Liver (tissue), 3 donors: ENCODE data around the gene ENTPD1.

Experiments
- CTCF ChIP-seq: fragments of 150-350 bp; IDR thresholded peaks from 2 replicates; pipeline ENCODE4 v1.5.1; 2017; ENCODE audit warnings: improper control_type of control experiment, low read depth, low read length; ENCODE audit not compliant: missing input control
- FOXA1 ChIP-seq: IDR thresholded peaks from 2 replicates; pipeline ENCODE4 v1.6.1; 2016; ENCODE audit warnings: antibody characterized with exemption
- GABPA ChIP-seq, 2 donors: IDR thresholded peaks in 1 of 2; conservative IDR thresholded peaks in 1 of 2; 2 replicates each; pipeline ENCODE4 v1.6.1; 2016; ENCODE audit warnings: antibody characterized with exemption in 2 of 2, mild to moderate bottlenecking in 1 of 2, moderate library complexity in 1 of 2
- HNF4G ChIP-seq: IDR thresholded peaks from 2 replicates; pipeline ENCODE4 v1.6.1; 2016; ENCODE audit warnings: antibody characterized with exemption
- JUND ChIP-seq, 2 donors: IDR thresholded peaks; 2 replicates each; pipeline ENCODE4 v1.6.1; 2016; ENCODE audit warnings: antibody characterized with exemption in 2 of 2
- MAX ChIP-seq: IDR thresholded peaks from 2 replicates; pipeline ENCODE4 v1.6.1; 2016; ENCODE audit warnings: antibody characterized with exemption
- SP1 ChIP-seq: IDR thresholded peaks from 2 replicates; pipeline ENCODE4 v1.6.1; 2018; ENCODE audit warnings: antibody characterized with exemption, mild to moderate bottlenecking
- YY1 ChIP-seq: IDR thresholded peaks from 2 replicates; pipeline ENCODE4 v1.6.1; 2016; ENCODE audit warnings: antibody characterized with exemption, mild to moderate bottlenecking
- donor health status: healthy.
- donor health status: healthy.

- TF ChIP-seq GABPA (IDR thresholded peaks at IDR 0.05 in 1 of 2, conservative IDR thresholded peaks at IDR 0.05 in 1 of 2) (no peak), HNF4G (no peak), YY1 (no peak), CTCF (no peak), JUND (IDR thresholded peaks at IDR 0.05) (no peak), FOXA1 (no peak), SP1 (no peak), MAX (no peak)
Measured at GRCh38 chr10:95770084-95770720, 14.2 kb downstream of the ENTPD1 start.
